ENCODE data around the gene CATSPERZ. TPM values are rescaled to one million over a fixed set of nuclear protein-coding genes. Genes with fewer than 3 reads are reported as not detected.

The CATSPERZ gene
- total and polyA plus RNA-seq, 8 donors, result 0.27 to 1.5 (median 0.51) TPM; not detected in 5

- intact Hi-C loops (cut with DNase I), result loop anchor here in 1 of 3 donors (5.0 kb wide), 1 partner anchor 52 kb away; the partner anchor contains the start of gene FERMT3
- 79 to 86% methylated on average over 4 of the region's 4 CpGs for WGBS, 2 donors
- Histone ChIP-seq H3K36me3 (peaks cover 0 to 19% (median 0%) of the 10 kb centered on the region in 3 donors), H3K4me1 (no peaks in the 10 kb centered on the region), H3K4me3 (no peak overlapping the region), H3K9me3 (no peaks in the 10 kb centered on the region), H3K27ac (no peak overlapping the region), H3K27me3 (no peaks in the 10 kb centered on the region)
- FAIRE-seq, result no peak
- ATAC-seq, result no peak
- TF ChIP-seq CTCF (IDR thresholded peaks at IDR 0.05), result no peak
- no peak for DNase-seq
These were observed 40.6 kb upstream of the CATSPERZ start for GRCh38 chr11:64259533-64260067.

GRCh38 chr11:64260147-64260708, 39.9 kb upstream of the CATSPERZ start:
- DNase-seq, result peak in 1 of 6 donors; percentile 12
- ATAC-seq, result no peak
- no peak for TF ChIP-seq CTCF (IDR thresholded peaks at IDR 0.05)
- Histone ChIP-seq H3K27ac (no peak overlapping the region), H3K4me1 (no peaks in the 10 kb centered on the region), H3K27me3 (no peaks in the 10 kb centered on the region), H3K36me3 (peaks cover 0 to 19% (median 0%) of the 10 kb centered on the region in 3 donors), H3K9me3 (no peaks in the 10 kb centered on the region), H3K4me3 (no peak overlapping the region)
- FAIRE-seq, result no peak
- intact Hi-C loops (cut with DNase I), result loop anchor here in 1 of 3 donors (5.0 kb wide), 1 partner anchor 53 kb away; the partner anchor contains the start of gene FERMT3
- WGBS, 2 donors, result 93 to 95% methylated on average over 6 of the region's 6 CpGs

GRCh38 chr11:64261556-64262080, 38.5 kb upstream of the CATSPERZ start:
- intact Hi-C loops (cut with DNase I), result loop anchor here in 1 of 3 donors (5.0 kb wide), 1 partner anchor 54 kb away; the partner anchor contains the start of gene FERMT3
- Histone ChIP-seq H3K4me1 (no peaks in the 10 kb centered on the region), H3K9me3 (no peaks in the 10 kb centered on the region), H3K27me3 (no peaks in the 10 kb centered on the region), H3K27ac (no peak overlapping the region), H3K36me3 (peaks cover 0 to 12% (median 0%) of the 10 kb centered on the region in 3 donors), H3K4me3 (no peak overlapping the region)
- DNase-seq (peak in 2 of 6 donors; percentile 33 to 48), ATAC-seq (no peak), FAIRE-seq (no peak)
- WGBS, 2 donors, result 90 to 92% methylated on average over 17 to 18 of the region's 18 CpGs
- TF ChIP-seq CTCF (IDR thresholded peaks at IDR 0.05), result no peak

- H3K27ac ChIP-seq, result no peak overlapping the region
- no peaks in the 10 kb centered on the region for H3K9me3 ChIP-seq
- TF ChIP-seq CTCF (IDR thresholded peaks at IDR 0.05), result no peak
- H3K27me3 ChIP-seq, result no peaks in the 10 kb centered on the region
- intact Hi-C loops (cut with DNase I), result loop anchor here in 1 of 3 donors (5.0 kb wide), 1 partner anchor 55 kb away; the partner anchor contains the start of gene FERMT3
- H3K4me3 ChIP-seq, result no peak overlapping the region
- peaks cover 0 to 10% (median 0%) of the 10 kb centered on the region in 3 donors for H3K36me3 ChIP-seq
- ATAC-seq (no peak), FAIRE-seq (no peak), DNase-seq (peak in 3 of 6 donors; percentile 37 to 76 (median 57))
- H3K4me1 ChIP-seq, result no peaks in the 10 kb centered on the region
- WGBS, 2 donors, result 94% methylated on average over 42 of the region's 42 CpGs
These were observed 37.7 kb upstream of the CATSPERZ start for GRCh38 chr11:64262271-64263002.

All from pancreas (tissue), 10 donors.